OCI-LY1 (cell line): ENCODE measurements around the gene PCBP1.

Experiments used
- H2AFZ ChIP-seq: fragments of 200-600 bp; sonication (generic), shearing (Covaris generic); 2 replicates; pipeline ENCODE4 v1.6.0; 2014; ENCODE audit warnings: antibody characterized with exemption, mild to moderate bottlenecking, low read length
- H3F3A ChIP-seq: fragments of 200-600 bp; sonication (generic), shearing (Covaris generic); 2 replicates; pipeline ENCODE4 v1.6.0; 2014; ENCODE audit warnings: mild to moderate bottlenecking, antibody characterized with exemption, low read length, moderate library complexity; ENCODE audit not compliant: insufficient read depth
- H3K27ac ChIP-seq: fragments of 200-600 bp; sonication (generic); 2 replicates; pipeline ENCODE4 v1.5.1; 2014; ENCODE audit warnings: low read length, mixed run types, mild to moderate bottlenecking, low read depth; ENCODE audit not compliant: poor library complexity, severe bottlenecking
- H3K27me3 ChIP-seq: fragments of 200-600 bp; sonication (generic); 2 replicates; pipeline ENCODE4 v1.6.0; 2014; ENCODE audit warnings: antibody characterized with exemption, mild to moderate bottlenecking, low read length, moderate library complexity; ENCODE audit not compliant: insufficient read depth
- H3K36me3 ChIP-seq: fragments of 200-600 bp; sonication (generic); 2 replicates; pipeline ENCODE4 v1.6.1; 2014; ENCODE audit warnings: mild to moderate bottlenecking, antibody characterized with exemption, low read length, moderate library complexity, mixed read lengths; ENCODE audit not compliant: insufficient read depth
- H3K4me1 ChIP-seq: fragments of 200-600 bp; sonication (generic); 2 replicates; pipeline ENCODE4 v1.5.1; 2014; ENCODE audit warnings: mild to moderate bottlenecking, low read length, moderate library complexity; ENCODE audit not compliant: insufficient read depth, severe bottlenecking
- H3K4me2 ChIP-seq: fragments of 200-600 bp; sonication (generic), shearing (Covaris generic); 2 replicates; pipeline ENCODE4 v1.6.1; 2014; ENCODE audit warnings: low read length
- H3K4me3 ChIP-seq: fragments of 200-600 bp; sonication (generic); 2 replicates; pipeline ENCODE4 v1.5.1; 2014; ENCODE audit warnings: low read length, low read depth, mild to moderate bottlenecking, mixed read lengths; ENCODE audit not compliant: poor library complexity, severe bottlenecking
- H3K79me2 ChIP-seq: fragments of 200-600 bp; shearing (Covaris generic); 2 replicates; pipeline ENCODE4 v1.6.1; 2016; ENCODE audit warnings: mixed run types, low read length, mixed read lengths; ENCODE audit not compliant: insufficient read depth
- H3K9ac ChIP-seq: fragments of 200-600 bp; sonication (generic), shearing (Covaris generic); 2 replicates; pipeline ENCODE4 v1.6.1; 2014; ENCODE audit warnings: mild to moderate bottlenecking, low read length, mixed read lengths
- H3K9me2 ChIP-seq: fragments of 200-600 bp; sonication (generic), shearing (Covaris generic); 2 replicates; pipeline ENCODE4 v1.6.1; 2014; ENCODE audit warnings: low read depth, mild to moderate bottlenecking, low read length, mixed read lengths
- H3K9me3 ChIP-seq: fragments of 200-600 bp; shearing (Covaris generic); 2 replicates; pipeline ENCODE4 v1.6.1; 2014; ENCODE audit warnings: low read length, mixed read lengths
- H4K20me1 ChIP-seq: fragments of 200-600 bp; sonication (generic), shearing (Covaris generic); 2 replicates; pipeline ENCODE4 v1.6.0; 2016; ENCODE audit warnings: mild to moderate bottlenecking, low read length; ENCODE audit not compliant: insufficient read depth
- EZH2 ChIP-seq: fragments of 200-600 bp; sonication (generic), shearing (Covaris generic); IDR thresholded peaks from 2 replicates; pipeline ENCODE4 v1.8.0; 2017; ENCODE audit warnings: borderline replicate concordance, mixed run types, mild to moderate bottlenecking, antibody characterized with exemption, low read length, moderate library complexity, mixed read lengths
- TF ChIP-seq, protein P1 (sequence below): fragments of 200-600 bp; sonication (generic), shearing (Covaris generic); IDR thresholded peaks from 2 replicates; pipeline ENCODE4 v1.5.1; 2017; ENCODE audit warnings: mild to moderate bottlenecking, antibody characterized with exemption, low read length, moderate library complexity, mixed read lengths

Gene PCBP1

DNA sequence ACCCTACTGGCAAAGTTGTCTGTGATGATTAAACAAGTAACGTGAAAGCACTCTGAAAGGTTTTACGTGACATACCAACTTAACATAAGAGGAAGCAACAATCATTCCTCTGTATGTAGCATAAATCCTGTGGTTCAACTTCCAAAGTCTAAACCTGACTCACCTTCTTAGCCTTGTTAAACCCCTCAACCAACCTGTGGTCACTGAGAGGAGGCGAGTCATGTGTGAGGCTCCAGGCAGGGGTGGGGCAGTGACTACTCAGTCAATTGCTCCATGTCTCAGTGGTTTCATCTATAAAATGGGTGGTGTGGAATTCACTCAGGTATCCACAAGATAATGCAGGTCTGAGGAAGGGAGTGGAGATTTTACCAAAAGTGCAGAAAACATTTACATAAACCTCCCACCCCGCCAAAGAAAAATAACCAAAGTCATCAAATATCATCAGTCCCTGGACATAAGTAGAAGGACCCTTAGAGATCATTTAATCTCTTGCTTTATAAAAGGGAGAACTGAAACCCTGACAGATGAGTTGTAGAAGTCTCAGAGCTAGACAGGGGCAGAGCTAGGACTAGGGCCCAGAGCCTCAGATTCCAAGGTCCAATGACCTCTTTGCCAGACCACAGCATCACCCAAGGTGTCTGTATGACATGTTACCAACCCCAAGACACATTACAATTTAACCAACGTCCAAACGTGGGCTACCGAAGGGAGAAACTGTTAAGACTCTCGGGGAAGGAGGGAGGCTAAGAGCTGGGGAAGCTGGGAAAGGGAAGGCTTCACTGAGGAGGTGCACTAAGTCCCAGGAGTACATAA is 3.7 kb upstream of the PCBP1 start:
- no peak for TF ChIP-seq EZH2
- TF ChIP-seq, protein P1, sequence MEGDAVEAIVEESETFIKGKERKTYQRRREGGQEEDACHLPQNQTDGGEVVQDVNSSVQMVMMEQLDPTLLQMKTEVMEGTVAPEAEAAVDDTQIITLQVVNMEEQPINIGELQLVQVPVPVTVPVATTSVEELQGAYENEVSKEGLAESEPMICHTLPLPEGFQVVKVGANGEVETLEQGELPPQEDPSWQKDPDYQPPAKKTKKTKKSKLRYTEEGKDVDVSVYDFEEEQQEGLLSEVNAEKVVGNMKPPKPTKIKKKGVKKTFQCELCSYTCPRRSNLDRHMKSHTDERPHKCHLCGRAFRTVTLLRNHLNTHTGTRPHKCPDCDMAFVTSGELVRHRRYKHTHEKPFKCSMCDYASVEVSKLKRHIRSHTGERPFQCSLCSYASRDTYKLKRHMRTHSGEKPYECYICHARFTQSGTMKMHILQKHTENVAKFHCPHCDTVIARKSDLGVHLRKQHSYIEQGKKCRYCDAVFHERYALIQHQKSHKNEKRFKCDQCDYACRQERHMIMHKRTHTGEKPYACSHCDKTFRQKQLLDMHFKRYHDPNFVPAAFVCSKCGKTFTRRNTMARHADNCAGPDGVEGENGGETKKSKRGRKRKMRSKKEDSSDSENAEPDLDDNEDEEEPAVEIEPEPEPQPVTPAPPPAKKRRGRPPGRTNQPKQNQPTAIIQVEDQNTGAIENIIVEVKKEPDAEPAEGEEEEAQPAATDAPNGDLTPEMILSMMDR: no peak
- Histone ChIP-seq H3K27me3 (no peaks in the 10 kb centered on the region), H3K4me3 (peak overlapping the region; percentile 98), H2AFZ (no peak overlapping the region), H3K9me2 (no peaks in the 10 kb centered on the region), H3K27ac (peak overlapping the region; percentile 100), H3K9me3 (no peaks in the 10 kb centered on the region), H3K9ac (peak overlapping the region; percentile 99), H3K36me3 (peaks cover 44% of the 10 kb centered on the region), H4K20me1 (no peaks in the 10 kb centered on the region), H3K79me2 (peaks cover 11% of the 10 kb centered on the region), H3F3A (no peaks in the 10 kb centered on the region), H3K4me2 (peak overlapping the region; percentile 94), H3K4me1 (peaks cover 39% of the 10 kb centered on the region)

GRCh38 chr2:70084973-70085710 is 2.1 kb upstream of the PCBP1 start:
- Histone ChIP-seq H3K4me2 (peak overlapping the region; percentile 94), H3K4me3 (peak overlapping the region; percentile 98), H3F3A (peaks cover 4% of the 10 kb centered on the region; the same call in 1 of the 2 replicates), H3K79me2 (peaks cover 19% of the 10 kb centered on the region), H3K27ac (peak overlapping the region; percentile 100), H3K4me1 (peaks cover 51% of the 10 kb centered on the region), H4K20me1 (no peaks in the 10 kb centered on the region), H3K9me3 (no peaks in the 10 kb centered on the region), H3K27me3 (no peaks in the 10 kb centered on the region), H3K36me3 (peaks cover 48% of the 10 kb centered on the region), H3K9me2 (no peaks in the 10 kb centered on the region), H3K9ac (peak overlapping the region; percentile 99), H2AFZ (no peak overlapping the region)
- TF ChIP-seq, protein P1: no peak
- TF ChIP-seq EZH2: no peak

DNA sequence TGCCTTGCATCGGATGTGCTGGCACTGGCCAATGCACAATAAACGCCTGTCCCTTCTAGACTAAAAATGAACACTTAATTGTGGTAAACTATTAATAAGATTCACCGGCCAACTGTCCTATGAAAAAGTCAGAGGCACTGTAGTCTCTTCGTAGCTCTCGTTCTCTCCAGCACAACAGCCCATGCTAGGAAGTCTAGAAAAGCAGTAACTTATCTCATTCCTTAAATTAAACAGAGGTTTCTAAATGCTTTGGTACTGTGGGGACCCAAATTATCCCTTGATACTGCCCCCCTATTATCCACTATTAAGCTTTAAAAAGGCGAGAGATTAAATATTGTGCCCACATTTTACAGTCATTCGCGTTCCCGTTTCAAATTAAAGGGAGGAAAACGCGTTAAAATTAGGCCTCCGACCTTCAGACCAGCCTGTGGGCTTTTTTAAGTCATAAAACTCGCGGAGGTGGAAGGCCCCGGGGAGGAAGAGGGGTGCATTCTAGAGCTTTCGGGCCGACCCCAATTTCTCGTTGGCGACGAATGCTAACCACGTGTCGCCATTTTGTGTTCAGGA is 1.5 kb upstream of the PCBP1 start:
- peak overlapping the region; percentile 94 for H3K4me2 ChIP-seq
- no peaks in the 10 kb centered on the region for H3K9me3 ChIP-seq
- no peaks in the 10 kb centered on the region for H3K9me2 ChIP-seq
- H3K27me3 ChIP-seq: no peaks in the 10 kb centered on the region
- H3K79me2 ChIP-seq: peaks cover 19% of the 10 kb centered on the region
- H4K20me1 ChIP-seq: no peaks in the 10 kb centered on the region
- peak overlapping the region; percentile 98 for H3K4me3 ChIP-seq
- H3K9ac ChIP-seq: peak overlapping the region; percentile 99
- peaks cover 56% of the 10 kb centered on the region for H3K4me1 ChIP-seq
- no peak for TF ChIP-seq EZH2
- TF ChIP-seq, protein P1: no peak
- peaks cover 4% of the 10 kb centered on the region; the same call in 1 of the 2 replicates for H3F3A ChIP-seq
- peak overlapping the region; percentile 100 for H3K27ac ChIP-seq
- H3K36me3 ChIP-seq: peaks cover 42% of the 10 kb centered on the region
- no peak overlapping the region for H2AFZ ChIP-seq
